H1 (cell line): Measurements from ENCODE around the gene GPR61. TPM values are rescaled to one million over a fixed set of nuclear protein-coding genes. Genes with fewer than 3 reads are reported as not detected.

ENCODE experiments used
- ASH2L ChIP-seq: fragments of 200-600, 300-600 bp; sonication (generic); IDR thresholded peaks from one replicate; pipeline ENCODE4 v1.7.1; 2017; ENCODE audit warnings: low read length
- ATF3 ChIP-seq: IDR thresholded peaks from 2 replicates; pipeline ENCODE4 v1.6.1; 2011; ENCODE audit warnings: low read depth, mild to moderate bottlenecking, low read length; ENCODE audit not compliant: insufficient read depth
- CREB1 ChIP-seq: IDR thresholded peaks from 2 replicates; pipeline ENCODE4 v1.6.1; 2012; ENCODE audit warnings: inconsistent platforms
- EP300 ChIP-seq, 2 experiments: IDR thresholded peaks; 1 replicate in 1 of 2; 2 replicates in 1 of 2; pipeline ENCODE4 v1.6.1; 2011 to 2012; ENCODE audit warnings: low read depth in 2 of 2, low read length in 2 of 2, mild to moderate bottlenecking in 2 of 2, borderline replicate concordance in 1 of 2, inconsistent platforms in 1 of 2, moderate library complexity in 1 of 2
- HDAC2 ChIP-seq, 2 experiments: fragments of 300-600 bp in 1 of 2; sonication (generic) in 1 of 2; IDR thresholded peaks; 2 replicates each; pipeline ENCODE4 v1.6.1; 2011 to 2012; ENCODE audit warnings: low read depth in 2 of 2, low read length in 2 of 2, mild to moderate bottlenecking in 2 of 2, moderate library complexity in 2 of 2, borderline replicate concordance in 1 of 2, inconsistent platforms in 1 of 2
- KDM4A ChIP-seq: IDR thresholded peaks from one replicate; pipeline ENCODE4 v1.7.1; 2012; ENCODE audit warnings: low read depth, mild to moderate bottlenecking, moderate library complexity, low read length, inconsistent platforms; ENCODE audit not compliant: severe bottlenecking
- MAX ChIP-seq: IDR thresholded peaks from 2 replicates; pipeline ENCODE4 v1.6.1; 2012; ENCODE audit warnings: inconsistent platforms
- POLR2AphosphoS5 ChIP-seq: IDR thresholded peaks from 2 replicates; pipeline ENCODE4 v1.6.1; 2011; ENCODE audit warnings: low read depth, low read length
- RXRA ChIP-seq: IDR thresholded peaks from 2 replicates; pipeline ENCODE4 v1.6.1; 2011; ENCODE audit warnings: low read depth, mild to moderate bottlenecking, low read length, moderate library complexity; ENCODE audit not compliant: insufficient read depth
- SAP30 ChIP-seq: fragments of 300-600 bp; sonication (generic); IDR thresholded peaks from 2 replicates; pipeline ENCODE4 v1.7.1; 2012; ENCODE audit warnings: low read length, moderate library complexity, mild to moderate bottlenecking, inconsistent platforms; ENCODE audit not compliant: insufficient read depth, insufficient replicate concordance
- SIN3A ChIP-seq, 2 experiments: IDR thresholded peaks in 1 of 2; conservative IDR thresholded peaks in 1 of 2; 2 replicates each; pipeline ENCODE4 v1.6.1; 2011 to 2012; ENCODE audit warnings: low read length in 2 of 2, improper control_type of control experiment in 1 of 2, low read depth in 1 of 2, mild to moderate bottlenecking in 1 of 2
- SIRT6 ChIP-seq: IDR thresholded peaks from one replicate; pipeline ENCODE4 v1.7.1; 2012; ENCODE audit warnings: low read length, inconsistent platforms
- SP2 ChIP-seq: IDR thresholded peaks from 2 replicates; pipeline ENCODE4 v1.6.1; 2012; ENCODE audit warnings: mild to moderate bottlenecking, low read length, inconsistent platforms
- TAF1 ChIP-seq: IDR thresholded peaks from 2 replicates; pipeline ENCODE4 v1.6.1; 2011; ENCODE audit warnings: mild to moderate bottlenecking, low read depth, low read length
- TBP ChIP-seq: IDR thresholded peaks from 2 replicates; pipeline ENCODE4 v1.6.1; 2011; ENCODE audit warnings: low read depth, low read length, improper control_type of control experiment
- YY1 ChIP-seq: IDR thresholded peaks from 2 replicates; pipeline ENCODE4 v1.6.1; 2011; ENCODE audit warnings: low read depth, mild to moderate bottlenecking, low read length
- polyA plus RNA-seq, 7 experiments: library from polyadenylated mRNA; depleted of rRNA in 3 of 7; stranded (reverse) in 5 of 7; unstranded in 2 of 7; fragments of >200 nt in 5 of 7; fragments of 200-250 nt in 2 of 7; gene quantifications; 1 replicate in 5 of 7; 2 replicates in 1 of 7; 4 replicates in 1 of 7; pipeline versions ENCODE4 v1.2.1 to v1.2.3, GENCODE V29; 2011 to 2013; ENCODE audit warnings: missing spikeins in 2 of 7, mixed read lengths in 2 of 7
- total RNA-seq: library from RNA; stranded (reverse); fragmentation: NEBNext Ultra II Directional; extraction: Animal tissue kit (Norgen Biotek cat#: 25700); gene quantifications from 2 replicates; pipeline ENCODE4 v1.2.1, GENCODE V29; 2021
- TF ChIP-seq, protein P1 (sequence below), 3 experiments: IDR thresholded peaks; 1 replicate in 2 of 3; 2 replicates in 1 of 3; pipeline versions ENCODE4 v1.5.1 to v1.6.1; 2011; ENCODE audit warnings: low read length in 3 of 3, mild to moderate bottlenecking in 3 of 3, inconsistent platforms in 2 of 3, low read depth in 1 of 3, moderate library complexity in 1 of 3; ENCODE audit not compliant: insufficient read depth in 1 of 3; ENCODE audit errors: control extremely low read depth in 1 of 3

The GPR61 gene
- total and polyA plus RNA-seq, 2 of the 8 experiments (the other 6 are each of a cell fraction or from before 2014, with no cell fraction given), result 0.41 to 0.53 TPM

GRCh38 chr1:109493805-109494539 lies 45.7 kb upstream of the GPR61 start, which contains the start of gene CYB561D1 (continued):
- peak; percentile 32; the same call in 1 of the 2 replicates for TF ChIP-seq POLR2AphosphoS5
- TF ChIP-seq ATF3, result no peak
- peak; percentile 22; the same call in 1 of the 2 replicates for TF ChIP-seq TAF1
- TF ChIP-seq ASH2L, result peak; percentile 90
- 0 out of 2 replicates have a peak, but pooled peaks have one; percentile 2 for TF ChIP-seq SP2
- TF ChIP-seq RXRA, result no peak
- TF ChIP-seq, protein P1, sequence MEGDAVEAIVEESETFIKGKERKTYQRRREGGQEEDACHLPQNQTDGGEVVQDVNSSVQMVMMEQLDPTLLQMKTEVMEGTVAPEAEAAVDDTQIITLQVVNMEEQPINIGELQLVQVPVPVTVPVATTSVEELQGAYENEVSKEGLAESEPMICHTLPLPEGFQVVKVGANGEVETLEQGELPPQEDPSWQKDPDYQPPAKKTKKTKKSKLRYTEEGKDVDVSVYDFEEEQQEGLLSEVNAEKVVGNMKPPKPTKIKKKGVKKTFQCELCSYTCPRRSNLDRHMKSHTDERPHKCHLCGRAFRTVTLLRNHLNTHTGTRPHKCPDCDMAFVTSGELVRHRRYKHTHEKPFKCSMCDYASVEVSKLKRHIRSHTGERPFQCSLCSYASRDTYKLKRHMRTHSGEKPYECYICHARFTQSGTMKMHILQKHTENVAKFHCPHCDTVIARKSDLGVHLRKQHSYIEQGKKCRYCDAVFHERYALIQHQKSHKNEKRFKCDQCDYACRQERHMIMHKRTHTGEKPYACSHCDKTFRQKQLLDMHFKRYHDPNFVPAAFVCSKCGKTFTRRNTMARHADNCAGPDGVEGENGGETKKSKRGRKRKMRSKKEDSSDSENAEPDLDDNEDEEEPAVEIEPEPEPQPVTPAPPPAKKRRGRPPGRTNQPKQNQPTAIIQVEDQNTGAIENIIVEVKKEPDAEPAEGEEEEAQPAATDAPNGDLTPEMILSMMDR (IDR thresholded peaks at IDR 0.05; ENCODE audit: control extremely low read depth in 1 of 3, insufficient read depth in 1 of 3, low read depth in 1 of 3, low read length in 3 of 3), result peak; percentile 76 to 91 (median 81)
- TF ChIP-seq KDM4A, result peak; percentile 88
- TF ChIP-seq CREB1, result peak; percentile 11; the same call in 1 of the 2 replicates
- no peak for TF ChIP-seq SIRT6
- TF ChIP-seq EP300 (IDR thresholded peaks at IDR 0.05; ENCODE audit: borderline replicate concordance in 1 of 2, low read depth in 2 of 2, low read length in 2 of 2), result peak in 1 of 2 experiments; percentile 38; a peak in 1 of 3 replicates
- peak; percentile 36 to 96; a peak in 3 of 4 replicates for TF ChIP-seq HDAC2 (IDR thresholded peaks at IDR 0.05; ENCODE audit: borderline replicate concordance in 1 of 2, low read depth in 2 of 2, low read length in 2 of 2)
- TF ChIP-seq SAP30, result peak; percentile 86
- peak; percentile 76 for TF ChIP-seq MAX
- peak; percentile 61 to 97; a peak in 3 of 4 replicates for TF ChIP-seq SIN3A (conservative IDR thresholded peaks at IDR 0.05 in 1 of 2, IDR thresholded peaks at IDR 0.05 in 1 of 2; ENCODE audit: low read depth in 1 of 2, low read length in 2 of 2)
- no peak; the same call in none of the 2 replicates for TF ChIP-seq YY1
- peak; percentile 55; the same call in 1 of the 2 replicates for TF ChIP-seq TBP
